ENCODE data around the gene HAND2.

GRCh38 chr4:173499658-173500535 lies 30.1 kb downstream of the HAND2 start:
- no peak for TF ChIP-seq CTCF (IDR thresholded peaks at IDR 0.05 in 8 of 11, conservative IDR thresholded peaks at IDR 0.05 in 3 of 11)
- no peak for TF ChIP-seq POLR2A (IDR thresholded peaks at IDR 0.05)
- no peak for TF ChIP-seq POLR2AphosphoS5 (IDR thresholded peaks at IDR 0.05)
